ENCODE data around the gene SEMA4B. TPM values are rescaled to one million over a fixed set of nuclear protein-coding genes. Genes with fewer than 3 reads are reported as not detected.

SEMA4B gene
- total and polyA plus RNA-seq, 10 of the 15 experiments (the other 5 are each of a cell fraction or from before 2014, with no cell fraction given): 0.87 to 26.0 (median 9.3) TPM

DNA sequence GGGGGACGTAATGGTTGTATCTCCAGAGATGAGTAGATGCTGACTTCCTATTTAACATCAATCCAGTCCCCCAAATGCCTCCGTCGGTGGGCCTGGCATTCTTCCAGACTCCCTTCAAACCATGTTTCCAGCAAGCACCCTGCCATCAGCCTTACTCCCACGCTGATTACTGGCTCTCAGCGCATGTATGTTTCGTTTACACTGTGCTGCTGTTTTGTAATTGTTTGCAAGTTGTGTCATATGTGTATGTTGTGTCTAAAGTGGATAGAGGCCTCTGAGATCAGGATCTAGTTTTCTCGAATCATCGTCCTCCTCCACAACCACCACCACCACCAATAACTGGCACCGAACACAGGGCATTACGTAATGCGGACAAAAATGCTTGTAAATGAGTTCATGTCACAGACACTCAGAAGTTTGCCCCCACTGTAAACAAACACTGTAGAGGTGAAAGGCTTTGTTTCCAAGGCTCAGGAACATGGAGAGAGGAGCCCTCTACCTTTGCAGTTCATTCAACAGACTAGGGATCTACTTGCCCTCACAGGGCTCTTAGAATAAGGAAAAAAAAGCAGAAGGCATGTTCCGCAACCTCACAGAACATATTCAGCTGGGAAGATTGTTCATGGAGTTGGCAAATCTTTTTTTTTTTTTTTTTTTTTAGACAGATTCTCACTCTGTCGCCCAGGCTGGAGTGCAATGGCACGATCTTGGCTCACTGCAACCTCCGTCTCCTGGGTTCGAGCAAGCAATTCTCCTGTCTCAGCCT is 46.1 kb upstream of the SEMA4B start:
- POLR2A ChIA-PET: no interaction called here
- Histone ChIP-seq H2AFZ (ENCODE audit: control insufficient read depth, low read depth, low read length) (no peak overlapping the region), H3K4me2 (ENCODE audit: control insufficient read depth, insufficient read depth) (no peak overlapping the region), H3K36me3 (ENCODE audit: control insufficient read depth in 2 of 2, insufficient read depth in 2 of 2, low read length in 1 of 2) (no peaks in the 10 kb centered on the region), H4K20me1 (ENCODE audit: control insufficient read depth, insufficient read depth) (no peaks in the 10 kb centered on the region), H3K27ac (ENCODE audit: control insufficient read depth, insufficient read depth) (no peak overlapping the region), H3K9me3 (replicated peaks; ENCODE audit: control insufficient read depth, insufficient read depth, low read length) (no peaks in the 10 kb centered on the region), H3K4me3 (no peak overlapping the region), H3K9ac (ENCODE audit: control insufficient read depth, insufficient read depth, low read length) (no peak overlapping the region), H3K79me2 (ENCODE audit: control insufficient read depth, insufficient read depth, low read length) (no peaks in the 10 kb centered on the region), H3K4me1 (ENCODE audit: control insufficient read depth, insufficient read depth, low read length) (peaks cover 5% of the 10 kb centered on the region), H3K27me3 (replicated peaks in 1 of 2; ENCODE audit: control insufficient read depth in 2 of 2, insufficient read depth in 2 of 2, low read length in 1 of 2) (no peaks in the 10 kb centered on the region)
- RAD21 ChIA-PET (ENCODE audit: unreplicated experiment): interaction anchor here (0.6 kb wide), 1 partner anchor 11 kb away, joined by 3 read pairs; no protein-coding TSS in a partner anchor
- in situ Hi-C loops (cut with MboI) (no loop called here), intact Hi-C loops (cut with micrococcal nuclease; ENCODE audit: unreplicated experiment) (no loop called here)
- BruUV-seq (replicated peaks): no TSS peak
- 76% methylated on average over 15 of the region's 16 CpGs for WGBS (ENCODE audit: insufficient coverage, insufficient replicate concordance, low lambda C conversion rate, missing lambda C conversion rate)
- CTCF ChIA-PET: interaction anchor here (0.5 to 7.4 kb wide), 5 partner anchors 12 to 82 kb away, joined by 3 to 40 read pairs (median 4); partner anchors contain the start of gene SEMA4B
- ATAC-seq: no peak
- no peak for DNase-seq (ENCODE audit: low read depth, low spot score)
- no peak for FAIRE-seq
- no peak for TF ChIP-seq POU2F2 (IDR thresholded peaks at IDR 0.05; ENCODE audit: borderline replicate concordance, low read depth, low read length)
- TF ChIP-seq RAD21 (IDR thresholded peaks at IDR 0.05; ENCODE audit: insufficient read depth, low read depth, low read length): no peak
- no peak for TF ChIP-seq POLR2A (IDR thresholded peaks at IDR 0.05; ENCODE audit: low read depth, low read length)
- no peak for TF ChIP-seq GATAD2B (conservative IDR thresholded peaks at IDR 0.05; ENCODE audit: low read depth)
- TF ChIP-seq POLR2AphosphoS2 (IDR thresholded peaks at IDR 0.05; ENCODE audit: low read depth, low read length): no peak
- no peak for TF ChIP-seq MTA3 (IDR thresholded peaks at IDR 0.05; ENCODE audit: borderline replicate concordance, low read length)
- TF ChIP-seq SREBF1 (IDR thresholded peaks at IDR 0.05; ENCODE audit: low read length): no peak
- TF ChIP-seq NFXL1 (IDR thresholded peaks at IDR 0.05; ENCODE audit: borderline replicate concordance): no peak
- no peak for TF ChIP-seq SMARCA5 (IDR thresholded peaks at IDR 0.05)
- TF ChIP-seq MEF2B (IDR thresholded peaks at IDR 0.05; ENCODE audit: partially characterized antibody, poor library complexity, severe bottlenecking): no peak
- TF ChIP-seq, protein P1, sequence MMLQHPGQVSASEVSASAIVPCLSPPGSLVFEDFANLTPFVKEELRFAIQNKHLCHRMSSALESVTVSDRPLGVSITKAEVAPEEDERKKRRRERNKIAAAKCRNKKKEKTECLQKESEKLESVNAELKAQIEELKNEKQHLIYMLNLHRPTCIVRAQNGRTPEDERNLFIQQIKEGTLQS (IDR thresholded peaks at IDR 0.05; ENCODE audit: borderline replicate concordance, extremely low read depth, low read depth, low read length): no peak
- SMC1A ChIA-PET (ENCODE audit: uncharacterized antibody, unreplicated experiment): interaction anchor here (1.3 kb wide), 1 partner anchor 133 kb away, joined by 3 read pairs; no protein-coding TSS in a partner anchor
